ENCODE measurements around the gene PHRF1. TPM values are rescaled to one million over a fixed set of nuclear protein-coding genes. Genes with fewer than 3 reads are reported as not detected.

The PHRF1 gene
- total and polyA plus RNA-seq, 9 of the 15 experiments (the other 6 are each of a cell fraction or from before 2014, with no cell fraction given): 0.07 to 37.2 (median 7.7) TPM

DNA sequence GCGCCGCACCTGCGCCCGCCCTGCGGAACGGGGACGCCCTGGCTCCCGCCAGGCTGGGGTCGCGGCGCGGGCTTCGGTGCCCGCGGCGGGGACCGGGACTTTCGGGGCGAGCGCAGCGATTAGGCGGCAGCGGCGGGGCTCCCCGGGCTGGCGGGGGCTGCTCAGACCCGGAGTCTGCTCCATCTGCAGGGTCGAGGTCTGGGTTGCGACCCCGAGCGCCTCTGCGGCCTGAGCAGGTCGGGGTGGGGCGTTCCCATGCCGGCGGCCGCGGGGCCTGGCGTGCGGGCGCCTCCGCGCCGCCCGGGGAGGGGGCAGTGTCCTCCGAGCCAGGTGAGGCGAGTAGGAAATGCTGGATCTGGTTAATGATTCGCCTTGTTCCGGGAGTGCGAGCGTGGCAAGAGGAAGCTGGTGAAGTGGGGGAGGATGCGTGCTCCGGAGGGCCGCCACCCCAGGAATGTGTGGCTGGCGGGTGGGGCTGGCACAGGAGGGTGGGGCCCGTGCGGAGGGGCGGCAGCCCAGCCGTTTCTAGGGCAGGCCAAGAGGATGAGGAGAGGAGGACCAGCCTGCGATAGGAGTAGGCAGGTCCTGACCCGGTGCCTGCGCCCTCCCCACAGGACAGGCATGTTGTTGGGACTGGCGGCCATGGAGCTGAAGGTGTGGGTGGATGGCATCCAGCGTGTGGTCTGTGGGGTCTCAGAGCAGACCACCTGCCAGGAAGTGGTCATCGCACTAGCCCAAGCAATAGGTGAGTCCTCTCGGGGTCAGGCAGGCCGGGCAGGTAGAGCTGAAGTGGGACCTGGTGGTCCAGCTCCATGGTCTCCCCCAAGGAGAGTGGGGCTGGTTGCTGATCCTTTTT is 14.9 kb upstream of the PHRF1 start (continued):
- TF ChIP-seq ZNF408 (CRISPR knock-in tag; IDR thresholded peaks at IDR 0.05; ENCODE audit: low read depth) (no peak), HOXB6 (CRISPR knock-in tag; IDR thresholded peaks at IDR 0.05; ENCODE audit: borderline replicate concordance) (no peak), MAFK (IDR thresholded peaks at IDR 0.05; ENCODE audit: low read length) (no peak), ZFP91 (CRISPR knock-in tag; IDR thresholded peaks at IDR 0.05) (no peak), ZNF778 (CRISPR knock-in tag; IDR thresholded peaks at IDR 0.05) (no peak), MAZ (CRISPR knock-in tag; conservative IDR thresholded peaks at IDR 0.05 in 1 of 2, IDR thresholded peaks at IDR 0.05 in 1 of 2) (no peak), ZNF668 (CRISPR knock-in tag; IDR thresholded peaks at IDR 0.05) (no peak), HNRNPH1 (optimal IDR thresholded peaks at IDR 0.05; ENCODE audit: low read depth, low read length) (no peak), TRIM25 (IDR thresholded peaks at IDR 0.05; ENCODE audit: borderline replicate concordance) (no peak), GATA2 (CRISPR knock-in tag; IDR thresholded peaks at IDR 0.05) (no peak), ZNF184 (CRISPR knock-in tag; IDR thresholded peaks at IDR 0.05) (no peak)
- TF ChIP-seq, protein P1, sequence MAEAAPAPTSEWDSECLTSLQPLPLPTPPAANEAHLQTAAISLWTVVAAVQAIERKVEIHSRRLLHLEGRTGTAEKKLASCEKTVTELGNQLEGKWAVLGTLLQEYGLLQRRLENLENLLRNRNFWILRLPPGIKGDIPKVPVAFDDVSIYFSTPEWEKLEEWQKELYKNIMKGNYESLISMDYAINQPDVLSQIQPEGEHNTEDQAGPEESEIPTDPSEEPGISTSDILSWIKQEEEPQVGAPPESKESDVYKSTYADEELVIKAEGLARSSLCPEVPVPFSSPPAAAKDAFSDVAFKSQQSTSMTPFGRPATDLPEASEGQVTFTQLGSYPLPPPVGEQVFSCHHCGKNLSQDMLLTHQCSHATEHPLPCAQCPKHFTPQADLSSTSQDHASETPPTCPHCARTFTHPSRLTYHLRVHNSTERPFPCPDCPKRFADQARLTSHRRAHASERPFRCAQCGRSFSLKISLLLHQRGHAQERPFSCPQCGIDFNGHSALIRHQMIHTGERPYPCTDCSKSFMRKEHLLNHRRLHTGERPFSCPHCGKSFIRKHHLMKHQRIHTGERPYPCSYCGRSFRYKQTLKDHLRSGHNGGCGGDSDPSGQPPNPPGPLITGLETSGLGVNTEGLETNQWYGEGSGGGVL (CRISPR knock-in tag; IDR thresholded peaks at IDR 0.05): no peak
- TF ChIP-seq, protein P2, sequence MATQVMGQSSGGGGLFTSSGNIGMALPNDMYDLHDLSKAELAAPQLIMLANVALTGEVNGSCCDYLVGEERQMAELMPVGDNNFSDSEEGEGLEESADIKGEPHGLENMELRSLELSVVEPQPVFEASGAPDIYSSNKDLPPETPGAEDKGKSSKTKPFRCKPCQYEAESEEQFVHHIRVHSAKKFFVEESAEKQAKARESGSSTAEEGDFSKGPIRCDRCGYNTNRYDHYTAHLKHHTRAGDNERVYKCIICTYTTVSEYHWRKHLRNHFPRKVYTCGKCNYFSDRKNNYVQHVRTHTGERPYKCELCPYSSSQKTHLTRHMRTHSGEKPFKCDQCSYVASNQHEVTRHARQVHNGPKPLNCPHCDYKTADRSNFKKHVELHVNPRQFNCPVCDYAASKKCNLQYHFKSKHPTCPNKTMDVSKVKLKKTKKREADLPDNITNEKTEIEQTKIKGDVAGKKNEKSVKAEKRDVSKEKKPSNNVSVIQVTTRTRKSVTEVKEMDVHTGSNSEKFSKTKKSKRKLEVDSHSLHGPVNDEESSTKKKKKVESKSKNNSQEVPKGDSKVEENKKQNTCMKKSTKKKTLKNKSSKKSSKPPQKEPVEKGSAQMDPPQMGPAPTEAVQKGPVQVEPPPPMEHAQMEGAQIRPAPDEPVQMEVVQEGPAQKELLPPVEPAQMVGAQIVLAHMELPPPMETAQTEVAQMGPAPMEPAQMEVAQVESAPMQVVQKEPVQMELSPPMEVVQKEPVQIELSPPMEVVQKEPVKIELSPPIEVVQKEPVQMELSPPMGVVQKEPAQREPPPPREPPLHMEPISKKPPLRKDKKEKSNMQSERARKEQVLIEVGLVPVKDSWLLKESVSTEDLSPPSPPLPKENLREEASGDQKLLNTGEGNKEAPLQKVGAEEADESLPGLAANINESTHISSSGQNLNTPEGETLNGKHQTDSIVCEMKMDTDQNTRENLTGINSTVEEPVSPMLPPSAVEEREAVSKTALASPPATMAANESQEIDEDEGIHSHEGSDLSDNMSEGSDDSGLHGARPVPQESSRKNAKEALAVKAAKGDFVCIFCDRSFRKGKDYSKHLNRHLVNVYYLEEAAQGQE (IDR thresholded peaks at IDR 0.05; ENCODE audit: borderline replicate concordance): no peak
- TF ChIP-seq, protein P2 (CRISPR knock-in tag; IDR thresholded peaks at IDR 0.05; ENCODE audit: low read depth): peak; percentile 50; the same call in 1 of the 2 replicates

All from K562 (cell line).